Activated CD4-positive, alpha-beta T cell treated with anti-CD3 and anti-CD28 coated beads for 36 hours (primary cell): Measurements from ENCODE around the gene C1orf167. TPM values are rescaled to one million over a fixed set of nuclear protein-coding genes. Genes with fewer than 3 reads are reported as not detected.

ENCODE experiments used
- ATAC-seq: fragments of 200-7000 bp; cut with Tn5 transposase; one replicate; pipeline ENCODE4 v1.10.0; 2021; ENCODE audit warnings: mild to moderate bottlenecking, moderate library complexity
- CTCF ChIA-PET: fragments of 350-600 bp; sonication (Branson Sonifier 250); formaldehyde crosslinking; loops from one replicate; lab custom pipeline; 2021; ENCODE audit warnings: antibody characterized with exemption; lab: Charles Lee
- POLR2A ChIA-PET: fragments of 350-600 bp; sonication (Branson Sonifier 250); formaldehyde crosslinking; loops from one replicate; lab custom pipeline; 2021; ENCODE audit warnings: antibody characterized with exemption, inconsistent platforms; lab: Charles Lee
- DNase-seq: peaks from one replicate; pipeline ENCODE4 v3.0.0-alpha.2; 2020
- H3K27ac Mint-ChIP-seq: one replicate; pipeline ENCODE4 v1.8.0; 2021; ENCODE audit warnings: mixed read lengths
- H3K27me3 Mint-ChIP-seq: one replicate; pipeline ENCODE4 v1.8.0; 2021; ENCODE audit warnings: mixed read lengths
- H3K36me3 Mint-ChIP-seq: one replicate; pipeline ENCODE4 v1.8.0; 2021; ENCODE audit warnings: low read depth, mixed read lengths
- H3K4me1 Mint-ChIP-seq: one replicate; pipeline ENCODE4 v1.8.0; 2021; ENCODE audit warnings: mixed read lengths
- H3K4me3 Mint-ChIP-seq: one replicate; pipeline ENCODE4 v1.8.0; 2021; ENCODE audit warnings: mild to moderate bottlenecking, moderate library complexity, mixed read lengths
- H3K9me3 Mint-ChIP-seq: one replicate; pipeline ENCODE4 v1.8.0; 2021; ENCODE audit warnings: low read depth, mixed read lengths
- intact Hi-C, 2 experiments: fragments of 100-400 bp; cut with DNase I in 1 of 2; cut with micrococcal nuclease in 1 of 2; formaldehyde crosslinking; loops; one replicate each; pipeline versions ENCODE4 v1.14.2 to v1.15.1; 2022 to 2024; cut with DNase I, micrococcal nuclease
- total RNA-seq, 2 experiments: library from RNA; stranded (reverse); gene quantifications; one replicate each; pipeline ENCODE4 v1.2.3, GENCODE V29; 2021

C1orf167 gene
- total RNA-seq, 2 experiments from 2014 or later = not detected

GRCh38 chr1:11837767-11838348, 75.9 kb downstream of the C1orf167 start:
- no peak for DNase-seq
- CTCF ChIA-PET = interaction anchor here (0.7 to 1.6 kb wide), 9 partner anchors 9 to 841 kb away, joined by 3 to 5 read pairs (median 3); no protein-coding TSS in a partner anchor
- no peaks in the 10 kb centered on the region for H3K4me1 Mint-ChIP-seq
- no peaks in the 10 kb centered on the region for H3K9me3 Mint-ChIP-seq
- peaks cover 32% of the 10 kb centered on the region for H3K36me3 Mint-ChIP-seq
- intact Hi-C loops = loop anchor here (1.0 to 10.0 kb wide), 6 partner anchors 56 to 367 kb away; no protein-coding TSS in a partner anchor
- POLR2A ChIA-PET = interaction anchor here (1.0 to 3.4 kb wide), 3 partner anchors 70 to 72 kb away, joined by 3 to 11 read pairs (median 5); no protein-coding TSS in a partner anchor
- no peak overlapping the region for H3K4me3 Mint-ChIP-seq
- no peak for ATAC-seq
- H3K27me3 Mint-ChIP-seq = no peaks in the 10 kb centered on the region
- H3K27ac Mint-ChIP-seq = no peak overlapping the region

GRCh38 chr1:11838349-11839272, 76.6 kb downstream of the C1orf167 start:
- Mint-ChIP-seq H3K27me3 (no peaks in the 10 kb centered on the region), H3K4me3 (no peak overlapping the region), H3K9me3 (no peaks in the 10 kb centered on the region), H3K36me3 (peaks cover 35% of the 10 kb centered on the region), H3K27ac (no peak overlapping the region), H3K4me1 (no peaks in the 10 kb centered on the region)
- ATAC-seq = peak; percentile 98
- DNase-seq = peak; percentile 86
- POLR2A ChIA-PET = interaction anchor here (0.6 to 3.4 kb wide), 3 partner anchors 69 to 312 kb away, joined by 3 to 11 read pairs (median 5); no protein-coding TSS in a partner anchor
- intact Hi-C loops = loop anchor here (1.0 to 10.0 kb wide), 6 partner anchors 56 to 366 kb away; no protein-coding TSS in a partner anchor
- CTCF ChIA-PET = interaction anchor here (0.6 to 1.6 kb wide), 11 partner anchors 9 to 841 kb away, joined by 3 to 5 read pairs (median 3); no protein-coding TSS in a partner anchor

Other genes with a start within 250 kb of the C1orf167 start
- gene FBXO2, start 107.8 kb upstream of the C1orf167 start, total RNA-seq = 1 to 10 TPM; 1.6 to 2.1 TPM
- 10 to 100 TPM; 20.2 to 21.8 TPM for gene FBXO44, start 107.3 kb upstream of the C1orf167 start, total RNA-seq
- 10 to 100 TPM in 1 of 2 experiments, 1 to 10 TPM in 1; 10.0 to 12.0 TPM for gene FBXO6, start 98.0 kb upstream of the C1orf167 start, total RNA-seq
- gene MAD2L2, start 81.0 kb upstream of the C1orf167 start, total RNA-seq = 10 to 100 TPM; 70.4 to 71.5 TPM
- gene DRAXIN, start 70.5 kb upstream of the C1orf167 start, total RNA-seq = under 1 TPM; 0.02 to 0.04 TPM
- gene AGTRAP, start 26.1 kb upstream of the C1orf167 start, total RNA-seq = 10 to 100 TPM; 13.2 to 13.3 TPM
- gene MTHFR, start 43.8 kb downstream of the C1orf167 start, total RNA-seq = 10 to 100 TPM; 11.2 to 11.6 TPM
- gene CLCN6, start 44.0 kb downstream of the C1orf167 start, total RNA-seq = 1 to 10 TPM; 9.4 to 9.5 TPM
- not detected for gene NPPA, start 85.6 kb downstream of the C1orf167 start, total RNA-seq
- gene NPPB, start 96.8 kb downstream of the C1orf167 start, total RNA-seq = not detected
- gene KIAA2013, start 164.2 kb downstream of the C1orf167 start, total RNA-seq = 10 to 100 TPM; 21.0 to 23.1 TPM
- gene PLOD1, start 172.5 kb downstream of the C1orf167 start, total RNA-seq = 10 to 100 TPM; 11.7 to 11.9 TPM
- gene MFN2, start 218.3 kb downstream of the C1orf167 start, total RNA-seq = 10 to 100 TPM; 52.5 to 71.6 TPM